ENCODE results near the gene SMAD3. TPM values are rescaled to one million over a fixed set of nuclear protein-coding genes. Genes with fewer than 3 reads are reported as not detected.

SMAD3 gene
- total and polyA plus RNA-seq, 7 donors, result 2.9 to 47.6 (median 29.3) TPM

GRCh38 chr15:67216859-67217258 lies 151.5 kb downstream of the SMAD3 start:
- Histone ChIP-seq H3K4me1 (no peaks in the 10 kb centered on the region), H3K27ac (no peak overlapping the region), H3K27me3 (ENCODE audit: insufficient read depth in 3 of 3, low read length in 2 of 3) (no peaks in the 10 kb centered on the region), H3K4me3 (no peak overlapping the region), H3K9me3 (no peaks in the 10 kb centered on the region), H3K36me3 (ENCODE audit: insufficient read depth in 1 of 2, low read depth in 1 of 2) (peaks cover 0 to 3% of the 10 kb centered on the region in 2 donors)
- intact Hi-C loops (cut with DNase I), result no loop called here
- DNase-seq, result no peak
- ATAC-seq, result no peak
- no peak for TF ChIP-seq CTCF (IDR thresholded peaks at IDR 0.05)

GRCh38 chr15:67218428-67218827 lies 153.0 kb downstream of the SMAD3 start:
- no peak overlapping the region for H3K4me3 ChIP-seq
- no peaks in the 10 kb centered on the region for H3K9me3 ChIP-seq
- no peaks in the 10 kb centered on the region for H3K27me3 ChIP-seq (ENCODE audit: insufficient read depth in 3 of 3, low read length in 2 of 3)
- H3K4me1 ChIP-seq, result no peaks in the 10 kb centered on the region
- intact Hi-C loops (cut with DNase I), result no loop called here
- peaks cover 3% of the 10 kb centered on the region in 2 donors for H3K36me3 ChIP-seq (ENCODE audit: insufficient read depth in 1 of 2, low read depth in 1 of 2)
- no peak for TF ChIP-seq CTCF (IDR thresholded peaks at IDR 0.05)
- no peak for ATAC-seq
- DNase-seq, result no peak
- H3K27ac ChIP-seq, result no peak overlapping the region

GRCh38 chr15:67219288-67219687 lies 153.9 kb downstream of the SMAD3 start:
- Histone ChIP-seq H3K4me1 (no peaks in the 10 kb centered on the region), H3K27me3 (ENCODE audit: insufficient read depth in 3 of 3, low read length in 2 of 3) (no peaks in the 10 kb centered on the region), H3K36me3 (ENCODE audit: insufficient read depth in 1 of 2, low read depth in 1 of 2) (peaks cover 3% of the 10 kb centered on the region in 2 donors), H3K4me3 (no peak overlapping the region), H3K27ac (no peak overlapping the region), H3K9me3 (no peaks in the 10 kb centered on the region)
- no peak for ATAC-seq
- 95 to 98% (median 97%) methylated on average over 2 of the region's 2 CpGs for WGBS, 3 donors
- intact Hi-C loops (cut with DNase I), result no loop called here
- DNase-seq, result no peak
- no peak for TF ChIP-seq CTCF (IDR thresholded peaks at IDR 0.05)

- 83 to 94% (median 89%) methylated on average over 3 of the region's 3 CpGs for WGBS, 3 donors
- H3K4me1 ChIP-seq, result no peaks in the 10 kb centered on the region
- no peak overlapping the region for H3K4me3 ChIP-seq
- TF ChIP-seq CTCF (IDR thresholded peaks at IDR 0.05), result no peak
- intact Hi-C loops (cut with DNase I), result loop anchor here in 1 of 2 donors (5.0 kb wide), 1 partner anchor 273 kb away; no protein-coding TSS in a partner anchor
- H3K36me3 ChIP-seq (ENCODE audit: insufficient read depth in 1 of 2, low read depth in 1 of 2), result peaks cover 3 to 14% of the 10 kb centered on the region in 2 donors
- H3K27ac ChIP-seq, result no peak overlapping the region
- no peak for ATAC-seq
- DNase-seq, result no peak
- H3K9me3 ChIP-seq, result no peaks in the 10 kb centered on the region
- no peaks in the 10 kb centered on the region for H3K27me3 ChIP-seq (ENCODE audit: insufficient read depth in 3 of 3, low read length in 2 of 3)
These were observed 159.5 kb downstream of the SMAD3 start for GRCh38 chr15:67224889-67225288.

DNA sequence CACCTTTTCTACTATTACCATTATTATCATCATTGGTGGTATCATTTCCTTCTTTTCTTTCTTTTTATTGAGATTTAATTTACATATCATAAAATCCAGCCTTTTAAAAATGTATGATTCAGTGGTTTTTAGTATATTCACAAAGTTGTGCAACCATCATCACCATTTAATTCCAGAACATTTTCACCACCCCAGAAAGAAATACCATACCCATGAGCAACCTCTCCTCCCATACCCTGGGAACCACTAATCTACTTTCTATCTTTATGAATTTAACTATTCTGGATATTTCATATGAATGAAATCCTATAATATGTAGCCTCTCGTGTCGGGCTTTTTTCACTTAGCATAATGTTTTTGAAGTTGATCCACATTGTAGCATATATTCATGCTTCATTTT lies 159.9 kb downstream of the SMAD3 start:
- no peaks in the 10 kb centered on the region for H3K9me3 ChIP-seq
- TF ChIP-seq CTCF (IDR thresholded peaks at IDR 0.05), result no peak
- intact Hi-C loops (cut with DNase I), result no loop called here
- H3K36me3 ChIP-seq (ENCODE audit: insufficient read depth in 1 of 2, low read depth in 1 of 2), result peaks cover 3 to 15% of the 10 kb centered on the region in 2 donors
- 96 to 100% (median 98%) methylated on average over 2 of the region's 2 CpGs for WGBS, 3 donors
- no peak overlapping the region for H3K27ac ChIP-seq
- DNase-seq (no peak), ATAC-seq (no peak)
- no peaks in the 10 kb centered on the region for H3K4me1 ChIP-seq
- no peaks in the 10 kb centered on the region for H3K27me3 ChIP-seq (ENCODE audit: insufficient read depth in 3 of 3, low read length in 2 of 3)
- H3K4me3 ChIP-seq, result no peak overlapping the region
